Effector memory CD8-positive, alpha-beta T cell (primary cell): ENCODE results near the gene H2AZ2.

Experiments
- ATAC-seq: fragments of 150-1000 bp; cut with Tn5 transposase; replicated peaks from 2 replicates; pipeline ENCODE4 v1.10.0; 2021; ENCODE audit warnings: mild to moderate bottlenecking, moderate library complexity
- DNase-seq, 3 experiments: peaks; one replicate each; pipeline ENCODE4 v3.0.0; 2021
- H3K27ac Mint-ChIP-seq, 2 donors: one replicate each; pipeline ENCODE4 v1.8.0; 2022; ENCODE audit warnings: mild to moderate bottlenecking in 2 of 2, mixed read lengths in 2 of 2, moderate library complexity in 2 of 2
- H3K27me3 Mint-ChIP-seq, 2 donors: one replicate each; pipeline ENCODE4 v1.8.0; 2022; ENCODE audit warnings: mixed read lengths in 2 of 2
- H3K36me3 Mint-ChIP-seq: one replicate; pipeline ENCODE4 v1.8.0; 2022; ENCODE audit warnings: mild to moderate bottlenecking, moderate library complexity, mixed read lengths; ENCODE audit not compliant: insufficient read depth
- H3K4me1 Mint-ChIP-seq, 2 donors: one replicate each; pipeline ENCODE4 v1.8.0; 2022; ENCODE audit warnings: low read depth in 2 of 2, mixed read lengths in 2 of 2
- H3K4me3 Mint-ChIP-seq, 2 donors: one replicate each; pipeline ENCODE4 v1.8.0; 2022; ENCODE audit warnings: mild to moderate bottlenecking in 2 of 2, mixed read lengths in 2 of 2, moderate library complexity in 2 of 2
- H3K9me3 Mint-ChIP-seq, 2 donors: one replicate each; pipeline ENCODE4 v1.8.0; 2022; ENCODE audit warnings: mixed read lengths in 2 of 2

The H2AZ2 gene

DNA sequence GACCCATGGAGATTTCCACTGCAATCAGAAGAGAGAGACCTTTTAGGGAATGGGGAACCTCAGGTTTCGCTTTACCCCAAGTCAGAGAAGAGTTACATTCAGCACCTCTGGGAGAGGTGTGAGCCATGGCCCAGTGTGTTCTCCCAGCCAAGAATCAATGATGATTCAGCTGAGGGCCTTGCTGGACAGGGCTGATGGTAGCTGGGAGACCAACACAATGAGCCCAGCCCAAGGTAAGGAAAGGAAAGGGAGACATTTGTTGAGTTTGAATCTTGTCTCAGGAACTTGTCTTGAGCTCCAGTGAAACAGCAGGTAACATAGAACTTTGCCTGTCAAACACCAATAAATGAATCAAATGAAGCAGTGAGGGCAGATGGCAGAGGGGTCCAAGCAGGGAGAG, 65.4 kb downstream of the H2AZ2 start:
- Mint-ChIP-seq H3K9me3 (peaks cover 3 to 7% of the 10 kb centered on the region in 2 donors), H3K27me3 (no peaks in the 10 kb centered on the region), H3K4me3 (no peak overlapping the region), H3K36me3 (no peaks in the 10 kb centered on the region), H3K4me1 (no peaks in the 10 kb centered on the region), H3K27ac (no peak overlapping the region)
- ATAC-seq (no peak), DNase-seq (no peak)
